HepG2 (cell line): ENCODE results near the gene TPGS1. TPM values are rescaled to one million over a fixed set of nuclear protein-coding genes. Genes with fewer than 3 reads are reported as not detected.
A peak's percentile ranks its signal among the peaks of the same experiment; 100 is the strongest.

ENCODE experiments used
- ATAC-seq: fragments of 200-7000 bp; cut with Tn5 transposase; 3 replicates; pipeline ENCODE4 v1.9.1; 2020; ENCODE audit warnings: mild to moderate bottlenecking, moderate library complexity
- BruUV-seq: library from RNA; stranded (reverse); fragments of 400-500 nt; replicated peaks from 2 replicates; lab custom pipeline; 2021; lab: Mats Ljungman, UMichigan
- CTCF ChIA-PET: fragments of 300-600 bp; formaldehyde crosslinking; extraction: SDS; loops from one replicate; lab custom pipeline; 2021; ENCODE audit warnings: low total read pairs, inconsistent platforms, low intra/inter-chr PET ratio; lab: Yijun Ruan, JAX
- POLR2A ChIA-PET: fragments of 350-600 bp; sonication (Branson Sonifier 250); formaldehyde crosslinking; loops from one replicate; lab custom pipeline; 2020; ENCODE audit warnings: antibody characterized with exemption, inconsistent platforms; lab: Yijun Ruan, JAX
- DNase-seq: peaks from one replicate; pipeline ENCODE4 v3.0.0-alpha.2; 2015; ENCODE audit warnings: low spot score
- FAIRE-seq: peaks from 3 replicates; lab custom pipeline; 2011; peaks lifted over from hg19 to GRCh38; lab: Jason Lieb, UNC
- H2AFZ ChIP-seq: one replicate; pipeline ENCODE4 v1.6.1; 2011; ENCODE audit warnings: low read length, inconsistent platforms
- H3K27ac ChIP-seq: fragments of 300-600 bp; 3 replicates; pipeline ENCODE4 v1.8.0; 2011; ENCODE audit warnings: mixed run types, mild to moderate bottlenecking, mixed read lengths, low read length, inconsistent platforms; ENCODE audit not compliant: insufficient read depth; ENCODE audit errors: extremely low read length
- H3K27me3 ChIP-seq, 2 experiments: fragments of 200-600 bp in 1 of 2; 2 replicates in 1 of 2; 3 replicates in 1 of 2; pipeline versions ENCODE4 v1.6.0 to v1.8.0; 2011; ENCODE audit warnings: low read length in 2 of 2, mild to moderate bottlenecking in 2 of 2, moderate library complexity in 2 of 2, inconsistent platforms in 1 of 2; ENCODE audit not compliant: insufficient read depth in 2 of 2, control insufficient read depth in 1 of 2
- H3K36me3 ChIP-seq, 2 experiments: fragments of 200-600 bp in 1 of 2; replicated peaks in 1 of 2; 2 replicates in 1 of 2; 3 replicates in 1 of 2; pipeline versions ENCODE4 v1.5.1 to v1.8.0; 2011; ENCODE audit warnings: low read length in 2 of 2, inconsistent platforms in 1 of 2; ENCODE audit not compliant: insufficient read depth in 2 of 2, control insufficient read depth in 1 of 2
- H3K4me1 ChIP-seq: 2 replicates; pipeline ENCODE4 v1.5.1; 2012; ENCODE audit warnings: low read length, inconsistent platforms; ENCODE audit not compliant: insufficient read depth
- H3K4me2 ChIP-seq: 2 replicates; pipeline ENCODE4 v1.6.0; 2011; ENCODE audit warnings: low read depth, low read length, inconsistent platforms
- H3K4me3 ChIP-seq, 3 experiments: fragments of 200-600 bp in 1 of 3; sonication (generic), shearing (Covaris generic) in 1 of 3; replicated peaks in 1 of 3; 2 replicates each; pipeline ENCODE4 v1.5.1; 2011 to 2016; ENCODE audit warnings: low read length in 3 of 3, inconsistent platforms in 2 of 3, low read depth in 2 of 3, mild to moderate bottlenecking in 2 of 3, control low read depth in 1 of 3, mixed read lengths in 1 of 3; ENCODE audit not compliant: insufficient read depth in 1 of 3
- H3K79me2 ChIP-seq: one replicate; pipeline ENCODE4 v1.6.1; 2011; ENCODE audit warnings: low read length, inconsistent platforms; ENCODE audit not compliant: insufficient read depth
- H3K9ac ChIP-seq: 2 replicates; pipeline ENCODE4 v1.6.0; 2011; ENCODE audit warnings: mild to moderate bottlenecking, low read depth, low read length, inconsistent platforms; ENCODE audit not compliant: insufficient read depth
- H3K9me3 ChIP-seq: 2 replicates; pipeline ENCODE4 v1.5.1; 2012; ENCODE audit warnings: mild to moderate bottlenecking, low read length
- H4K20me1 ChIP-seq: 2 replicates; pipeline ENCODE4 v1.6.0; 2011; ENCODE audit warnings: inconsistent platforms, mild to moderate bottlenecking, low read length, moderate library complexity; ENCODE audit not compliant: insufficient read depth
- AGO2 ChIP-seq: fragments of 200-400 bp; formaldehyde crosslinking; optimal IDR thresholded peaks from 2 replicates; pipeline ENCODE3; 2017; ENCODE audit warnings: mild to moderate bottlenecking, low read depth, low read length, moderate library complexity
- AKNA ChIP-seq: sonication (generic); formaldehyde crosslinking; IDR thresholded peaks from 2 replicates; pipeline ENCODE4 v1.4.0; 2020; ENCODE audit warnings: missing genetic modification reagents, borderline replicate concordance
- RBM39 ChIP-seq: fragments of 200-400 bp; formaldehyde crosslinking; IDR thresholded peaks from one replicate; pipeline ENCODE4 v1.6.1; 2018; ENCODE audit warnings: antibody characterized with exemption, mild to moderate bottlenecking, low read depth, low read length; ENCODE audit not compliant: poor library complexity, severe bottlenecking
- SAFB2 ChIP-seq: sonication (generic); formaldehyde crosslinking; IDR thresholded peaks from 2 replicates; pipeline ENCODE4 v1.5.1; 2020; ENCODE audit warnings: missing genetic modification reagents, low read depth, mild to moderate bottlenecking, borderline replicate concordance
- SIX1 ChIP-seq: sonication (generic); formaldehyde crosslinking; IDR thresholded peaks from 2 replicates; pipeline ENCODE4 v1.4.0; 2020; ENCODE audit warnings: missing genetic modification reagents, borderline replicate concordance
- WGBS: methylation state at CpG from one replicate; pipeline ENCODE4 v1.1.6; 2017; ENCODE audit warnings: low lambda C conversion rate; 5-methylcytosine and 5-hydroxymethylcytosine counted together
- in situ Hi-C: cut with HindIII; loops from 2 replicates; pipeline ENCODE4 v1.10.0; 2017; ENCODE audit warnings: low pct_unique_long_range_greater_than_20kb; ENCODE audit not compliant: extremely low pct_ligation_motif_present
- intact Hi-C: fragments of 100-400 bp; cut with micrococcal nuclease; formaldehyde crosslinking; loops from one replicate; pipeline ENCODE4 v1.10.0; 2022; ENCODE audit not compliant: unreplicated experiment
- polyA plus RNA-seq, 8 experiments: library from polyadenylated mRNA; depleted of rRNA in 3 of 8; stranded (reverse) in 7 of 8; unstranded in 1 of 8; fragments of >200 nt; fragmentation: Illumina TruSeq in 4 of 8; extraction: Trizol in 4 of 8; gene quantifications; 2 replicates each; pipeline versions ENCODE4 v1.2.1 to v1.2.3, GENCODE V29; 2011 to 2016; ENCODE audit warnings: low read depth in 4 of 8, missing spikeins in 1 of 8, mixed read lengths in 1 of 8; ENCODE audit not compliant: insufficient read depth in 1 of 8
- total RNA-seq, 5 experiments: library from RNA; depleted of rRNA; stranded (reverse); fragments of >200 nt; fragmentation: Illumina TruSeq; extraction: Trizol; gene quantifications; 2 replicates each; pipeline ENCODE4 v1.2.3, GENCODE V29; 2016; ENCODE audit warnings: low read depth in 1 of 5

TPGS1 gene
- total and polyA plus RNA-seq, 2 of the 13 experiments (the other 11 are each of a cell fraction or from before 2014, with no cell fraction given), result 1.1 to 6.2 TPM

GRCh38 chr19:534088-534487, 26.8 kb downstream of the TPGS1 start:
- H3K27me3 ChIP-seq, result no peaks in the 10 kb centered on the region
- no peaks in the 10 kb centered on the region for H3K9me3 ChIP-seq
- no peak for DNase-seq
- intact Hi-C loops (no loop called here), in situ Hi-C loops (no loop called here)
- peak overlapping the region; percentile 96; the same call in 1 of the 2 replicates for H3K9ac ChIP-seq
- peak overlapping the region; percentile 26 for H3K27ac ChIP-seq
- FAIRE-seq, result no peak
- peaks cover 40% of the 10 kb centered on the region for H3K4me1 ChIP-seq
- ATAC-seq, result no peak
- WGBS, result 91% methylated on average over 9 of the region's 14 CpGs
- BruUV-seq, result no TSS peak
- H2AFZ ChIP-seq, result no peak overlapping the region
- H4K20me1 ChIP-seq, result peaks cover 27% of the 10 kb centered on the region; the same call in 1 of the 2 replicates
- H3K79me2 ChIP-seq, result peaks cover 37% of the 10 kb centered on the region
- peaks cover 12 to 31% of the 10 kb centered on the region in 2 experiments; a peak in 4 of 5 replicates for H3K36me3 ChIP-seq
- TF ChIP-seq RBM39 (no peak), SIX1 (CRISPR knock-in tag) (no peak), AGO2 (peak; percentile 9), SAFB2 (CRISPR knock-in tag) (no peak), AKNA (no peak)
- TF ChIP-seq, all 625 proteins: peak for 1
- Histone ChIP-seq H3K4me2 (peak overlapping the region; percentile 96), H3K4me3 (peak overlapping the region; percentile 97 to 98 (median 97); a peak in 4 of 6 replicates)
- ChIA-PET POLR2A (interaction anchor here (1.1 to 2.7 kb wide), 3 partner anchors 10 to 204 kb away, joined by 4 to 20 read pairs (median 13); no protein-coding TSS in a partner anchor), CTCF (no interaction called here)
